K562 (cell line): Measurements from ENCODE around the gene RECK. TPM values are rescaled to one million over a fixed set of nuclear protein-coding genes. Genes with fewer than 3 reads are reported as not detected.

Experiments
- ATAC-seq: fragments of 200-7000 bp; cut with Tn5 transposase; 3 replicates; pipeline ENCODE4 v1.9.1; 2020; ENCODE audit warnings: moderate library complexity
- BruUV-seq: library from RNA; stranded (reverse); fragments of 400-500 nt; replicated peaks from 2 replicates; lab custom pipeline; 2021; lab: Mats Ljungman, UMichigan
- CTCF ChIA-PET: fragments of 300-600 bp; formaldehyde crosslinking; extraction: SDS; loops from one replicate; lab custom pipeline; 2021; ENCODE audit warnings: low intra/inter-chr PET ratio; lab: Yijun Ruan, JAX
- POLR2A ChIA-PET: fragments of 300-600, 350-650 bp; sonication (Branson Sonifier 250); formaldehyde crosslinking; extraction: SDS; loops from one replicate; lab custom pipeline; 2021; ENCODE audit warnings: antibody characterized with exemption, inconsistent platforms; lab: Yijun Ruan, JAX
- DNase-seq, 4 experiments: peaks; one replicate each; pipeline versions ENCODE4 v3.0.0 to v3.0.0-alpha.2; 2011 to 2018; ENCODE audit warnings: low spot score in 3 of 4, mixed read lengths in 3 of 4; ENCODE audit errors: extremely low read depth in 1 of 4
- FAIRE-seq: peaks from 2 replicates; lab custom pipeline; 2011; peaks lifted over from hg19 to GRCh38; lab: Jason Lieb, UNC
- H2AFZ ChIP-seq: 2 replicates; pipeline ENCODE4 v1.6.0; 2011; ENCODE audit warnings: low read depth, low read length, control low read depth, inconsistent platforms
- H3K27ac ChIP-seq: fragments of 200-600 bp; 3 replicates; pipeline ENCODE4 v1.8.0; 2011; ENCODE audit warnings: low read depth, mild to moderate bottlenecking, control low read depth, inconsistent platforms, low read length, moderate library complexity, mixed read lengths; ENCODE audit errors: extremely low read depth
- H3K27me3 ChIP-seq, 2 experiments: fragments of 300-600 bp in 1 of 2; 2 replicates in 1 of 2; 3 replicates in 1 of 2; pipeline versions ENCODE4 v1.6.0 to v1.8.0; 2011; ENCODE audit warnings: inconsistent platforms in 2 of 2, low read length in 2 of 2, mild to moderate bottlenecking in 1 of 2, mixed read lengths in 1 of 2, moderate library complexity in 1 of 2; ENCODE audit not compliant: control insufficient read depth in 2 of 2, insufficient read depth in 2 of 2
- H3K36me3 ChIP-seq: fragments of 300-600 bp; 3 replicates; pipeline ENCODE4 v1.8.0; 2011; ENCODE audit warnings: mild to moderate bottlenecking, low read length, inconsistent platforms; ENCODE audit not compliant: control insufficient read depth, insufficient read depth
- H3K4me1 ChIP-seq, 2 experiments: fragments of 200-600 bp in 1 of 2; replicated peaks in 1 of 2; 2 replicates in 1 of 2; 3 replicates in 1 of 2; pipeline versions ENCODE4 v1.5.1 to v1.8.0; 2011; ENCODE audit warnings: inconsistent platforms in 2 of 2, low read length in 2 of 2, mild to moderate bottlenecking in 1 of 2, mixed read lengths in 1 of 2, moderate library complexity in 1 of 2; ENCODE audit not compliant: control insufficient read depth in 2 of 2, insufficient read depth in 2 of 2
- H3K4me2 ChIP-seq: 2 replicates; pipeline ENCODE4 v1.6.1; 2011; ENCODE audit warnings: low read length, control low read depth, inconsistent platforms, mixed read lengths; ENCODE audit not compliant: insufficient read depth
- H3K4me3 ChIP-seq: fragments of 200-600 bp; sonication (generic), shearing (Covaris generic); 2 replicates; pipeline ENCODE4 v1.5.1; 2016; ENCODE audit warnings: control low read depth, inconsistent platforms
- H3K79me2 ChIP-seq: fragments of 200-600 bp; 3 replicates; pipeline ENCODE4 v1.8.0; 2011; ENCODE audit warnings: low read length, inconsistent platforms; ENCODE audit not compliant: control insufficient read depth, insufficient read depth
- H3K9ac ChIP-seq, 2 experiments: 2 replicates each; pipeline versions ENCODE4 v1.6.0 to v1.6.1; 2011; ENCODE audit warnings: low read depth in 2 of 2, low read length in 2 of 2, control low read depth in 1 of 2, inconsistent platforms in 1 of 2, mild to moderate bottlenecking in 1 of 2, mixed read lengths in 1 of 2; ENCODE audit not compliant: insufficient read depth in 1 of 2
- H3K9me1 ChIP-seq: one replicate; pipeline ENCODE4 v1.6.0; 2011; ENCODE audit warnings: inconsistent platforms, mild to moderate bottlenecking, low read length, moderate library complexity; ENCODE audit not compliant: control insufficient read depth, insufficient read depth
- H3K9me3 ChIP-seq: replicated peaks from 2 replicates; pipeline ENCODE4 v1.5.1; 2011; ENCODE audit warnings: low read depth, low read length, inconsistent platforms; ENCODE audit not compliant: control insufficient read depth, insufficient read depth
- H4K20me1 ChIP-seq: replicated peaks from 2 replicates; pipeline ENCODE4 v1.6.1; 2011; ENCODE audit warnings: low read length, inconsistent platforms, mixed read lengths; ENCODE audit not compliant: control insufficient read depth, insufficient read depth
- AFF4 ChIP-seq: sonication (generic); formaldehyde crosslinking; IDR thresholded peaks from 2 replicates; pipeline ENCODE4 v1.8.0; 2023; ENCODE audit warnings: mild to moderate bottlenecking, missing genetic modification reagents
- GABPB2 ChIP-seq: fragments of 250-450 bp; sonication (Bioruptor Pico); conservative IDR thresholded peaks from 2 replicates; pipeline ENCODE4 v1.5.1; 2021; ENCODE audit warnings: mild to moderate bottlenecking
- HDGF ChIP-seq: fragments of 450-650 bp; IDR thresholded peaks from 2 replicates; pipeline ENCODE4 v1.6.1; 2016
- HNRNPL ChIP-seq: fragments of 200-400 bp; formaldehyde crosslinking; IDR thresholded peaks from 2 replicates; pipeline ENCODE4 v1.6.1; 2017; ENCODE audit warnings: low read depth, mild to moderate bottlenecking, low read length
- KDM5B ChIP-seq: fragments of 200-600 bp; sonication (generic); IDR thresholded peaks from 2 replicates; pipeline ENCODE4 v1.6.1; 2012; ENCODE audit warnings: low read depth, mild to moderate bottlenecking, moderate library complexity, low read length, control low read depth, inconsistent platforms; ENCODE audit not compliant: insufficient replicate concordance
- PCBP2 ChIP-seq: fragments of 200-400 bp; formaldehyde crosslinking; IDR thresholded peaks from 2 replicates; pipeline ENCODE4 v1.6.1; 2018; ENCODE audit warnings: low read length, low read depth, mild to moderate bottlenecking, moderate library complexity; ENCODE audit not compliant: poor library complexity, severe bottlenecking
- RBM14 ChIP-seq: fragments of 200-400 bp; formaldehyde crosslinking; IDR thresholded peaks from 2 replicates; pipeline ENCODE4 v1.6.1; 2018; ENCODE audit warnings: low read depth, mild to moderate bottlenecking, low read length, moderate library complexity, borderline replicate concordance; ENCODE audit not compliant: insufficient read depth
- SNRNP70 ChIP-seq: fragments of 200-400 bp; formaldehyde crosslinking; optimal IDR thresholded peaks from 2 replicates; pipeline ENCODE3; 2017; ENCODE audit warnings: low read depth, low read length
- TOE1 ChIP-seq, 2 experiments: fragments of 450-650 bp in 1 of 2; sonication (generic) in 1 of 2; formaldehyde crosslinking in 1 of 2; IDR thresholded peaks; 2 replicates each; pipeline versions ENCODE4 v1.7.1 to v1.8.0; 2016 to 2022; ENCODE audit warnings: borderline replicate concordance in 2 of 2, mild to moderate bottlenecking in 2 of 2, antibody characterized with exemption in 1 of 2, inconsistent platforms in 1 of 2, low read depth in 1 of 2, missing genetic modification reagents in 1 of 2, moderate library complexity in 1 of 2
- ZNF699 ChIP-seq: fragments of 250-450 bp; sonication (Bioruptor Pico); IDR thresholded peaks from 2 replicates; pipeline ENCODE4 v1.8.0; 2021; ENCODE audit warnings: mild to moderate bottlenecking, moderate library complexity; ENCODE audit not compliant: insufficient replicate concordance
- WGBS: fragments of 100-300 bp; shearing (Covaris generic); methylation state at CpG from one replicate; pipeline ENCODE4 v1.1.6; 2016; ENCODE audit warnings: low coverage, mixed read lengths; ENCODE audit not compliant: insufficient coverage; ENCODE audit errors: missing lambda C conversion rate; 5-methylcytosine and 5-hydroxymethylcytosine counted together
- in situ Hi-C: fragments of 300-500 bp; cut with MboI; formaldehyde crosslinking; loops from 4 replicates; pipeline ENCODE4 v1.15.0; 2018; ENCODE audit warnings: inconsistent platforms, mixed read lengths
- intact Hi-C: fragments of 100-400 bp; cut with micrococcal nuclease; formaldehyde crosslinking; loops from 2 replicates; pipeline ENCODE4 v1.14.2; 2022
- polyA plus RNA-seq, 8 experiments: library from polyadenylated mRNA; depleted of rRNA in 4 of 8; stranded (reverse) in 5 of 8; unstranded in 3 of 8; fragments of >200 nt; fragmentation: Nextera tagmentation in 2 of 8; fragmentation: Illumina TruSeq in 1 of 8; extraction: Ambion mirVana in 2 of 8; extraction: Trizol in 1 of 8; gene quantifications; 2 replicates each; pipeline versions ENCODE4 v1.2.1 to v1.2.3, GENCODE V29; 2011 to 2014; ENCODE audit warnings: inconsistent platforms in 1 of 8, missing spikeins in 1 of 8
- total RNA-seq, 7 experiments: library from RNA; depleted of rRNA in 6 of 7; stranded (reverse); fragments of >200 nt in 6 of 7; fragmentation: Illumina TruSeq in 2 of 7; extraction: Trizol in 2 of 7; gene quantifications; 2 replicates each; pipeline versions ENCODE4 v1.2.1 to v1.2.3, GENCODE V29; 2011 to 2021; ENCODE audit warnings: low replicate concordance in 1 of 7

RECK gene
- total and polyA plus RNA-seq, 9 of the 15 experiments (the other 6 are each of a cell fraction or from before 2014, with no cell fraction given), result 0.04 to 0.36 (median 0.16) TPM

DNA sequence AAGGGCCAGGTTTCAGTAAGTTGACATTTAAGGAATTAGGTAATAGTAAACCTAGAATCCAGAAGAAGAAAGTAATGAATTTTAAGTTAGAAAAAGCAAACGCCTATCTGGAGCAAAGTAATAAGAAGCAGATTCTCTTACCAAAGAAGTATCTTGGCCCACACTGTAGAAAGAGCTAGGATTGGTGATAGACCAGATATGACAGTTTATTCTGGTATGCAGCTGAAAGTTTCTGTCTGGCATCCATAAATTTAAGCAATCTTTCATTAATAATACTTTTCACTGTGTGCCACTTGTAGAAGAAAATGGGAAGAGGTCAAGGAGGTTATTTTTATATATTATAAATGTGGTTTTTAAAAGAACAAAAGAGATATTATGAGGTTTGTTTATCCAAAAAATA is 3.0 kb downstream of the RECK start:
- in situ Hi-C loops, result no loop called here
- Histone ChIP-seq H4K20me1 (no peaks in the 10 kb centered on the region), H3K27me3 (peaks cover 0 to 12% of the 10 kb centered on the region in 2 experiments; a peak in 3 of 5 replicates), H3K9ac (no peak overlapping the region), H3K36me3 (no peaks in the 10 kb centered on the region), H3K4me1 (peaks cover 2 to 15% of the 10 kb centered on the region in 2 experiments; a peak in 3 of 5 replicates), H3K27ac (no peak overlapping the region), H2AFZ (no peak overlapping the region), H3K9me1 (no peaks in the 10 kb centered on the region), H3K4me3 (no peak overlapping the region), H3K79me2 (no peaks in the 10 kb centered on the region), H3K4me2 (no peak overlapping the region), H3K9me3 (no peaks in the 10 kb centered on the region)
- no peak for FAIRE-seq
- CTCF ChIA-PET, result no interaction called here
- DNase-seq, result no peak
- POLR2A ChIA-PET, result interaction anchor here (0.7 kb wide), 1 partner anchor 17 kb away, joined by 3 read pairs; no protein-coding TSS in a partner anchor
- intact Hi-C loops, result no loop called here
- TF ChIP-seq HDGF, result no peak
- BruUV-seq, result no TSS peak
- WGBS, result 0% methylated on average over 1 of the region's 1 CpG
- ATAC-seq, result no peak

GRCh38 chr9:36040271-36040925 is 3.7 kb downstream of the RECK start:
- no TSS peak for BruUV-seq
- H3K36me3 ChIP-seq, result no peaks in the 10 kb centered on the region
- intact Hi-C loops, result no loop called here
- H3K4me2 ChIP-seq, result no peak overlapping the region
- no peak overlapping the region for H3K9ac ChIP-seq
- ChIA-PET POLR2A (interaction anchor here (0.7 kb wide), 1 partner anchor 18 kb away, joined by 3 read pairs; no protein-coding TSS in a partner anchor), CTCF (no interaction called here)
- H3K9me1 ChIP-seq, result no peaks in the 10 kb centered on the region
- no peak overlapping the region for H3K4me3 ChIP-seq
- no peaks in the 10 kb centered on the region for H4K20me1 ChIP-seq
- no peak for ATAC-seq
- no peaks in the 10 kb centered on the region for H3K9me3 ChIP-seq
- peaks cover 2 to 15% of the 10 kb centered on the region in 2 experiments; a peak in 3 of 5 replicates for H3K4me1 ChIP-seq
- H3K79me2 ChIP-seq, result no peaks in the 10 kb centered on the region
- H2AFZ ChIP-seq, result no peak overlapping the region
- FAIRE-seq, result no peak
- WGBS, result 0% methylated on average over 1 of the region's 1 CpG
- in situ Hi-C loops, result no loop called here
- H3K27ac ChIP-seq, result no peak overlapping the region
- no peak for DNase-seq
- H3K27me3 ChIP-seq, result peaks cover 0 to 12% of the 10 kb centered on the region in 2 experiments; a peak in 3 of 5 replicates
- TF ChIP-seq PCBP2, result no peak
- TF ChIP-seq AFF4 (CRISPR knock-in tag), result no peak
- TF ChIP-seq GABPB2, result no peak
- TF ChIP-seq ZNF699, result no peak
- no peak for TF ChIP-seq TOE1 (IDR thresholded peaks at IDR 0.05; ENCODE audit: borderline replicate concordance)
- TF ChIP-seq TOE1 (CRISPR knock-in tag; IDR thresholded peaks at IDR 0.05; ENCODE audit: borderline replicate concordance, low read depth), result no peak
- TF ChIP-seq KDM5B, result no peak
- no peak for TF ChIP-seq HNRNPL
- TF ChIP-seq SNRNP70, result no peak
- no peak for TF ChIP-seq RBM14
